GM21737 (cell line): Measurements from ENCODE around the gene CSNK2A2.

Experiments used
- ATAC-seq: cut with Tn5 transposase; IDR thresholded peaks from one replicate; pipeline ENCODE4 v1.9.1; 2021; ENCODE audit warnings: mild to moderate bottlenecking, moderate library complexity; ENCODE audit not compliant: unreplicated experiment

CSNK2A2 gene

GRCh38 chr16:58114827-58115825 lies 82.8 kb downstream of the CSNK2A2 start:
- no peak for ATAC-seq

- ATAC-seq, result no peak
These were observed 86.6 kb downstream of the CSNK2A2 start for GRCh38 chr16:58111302-58111627.

GRCh38 chr16:58110571-58111301 lies 87.2 kb downstream of the CSNK2A2 start:
- no peak for ATAC-seq

- ATAC-seq, result no peak
These were observed 88.0 kb downstream of the CSNK2A2 start for GRCh38 chr16:58109881-58110280.

GRCh38 chr16:58109330-58109729 lies 88.6 kb downstream of the CSNK2A2 start:
- peak; percentile 44 for ATAC-seq
